Stimulated activated CD8-positive, alpha-beta memory T cell treated with anti-CD3 and anti-CD28 coated beads, Interleukin-2, amount 100 ng/mL, for 48 hours (primary cell): ENCODE results near the gene GABBR1.

Experiments
- DNase-seq, 2 donors: peaks; one replicate each; pipeline ENCODE4 v3.0.0-alpha.2; 2020; ENCODE audit warnings: low read depth in 2 of 2

Gene GABBR1

DNA sequence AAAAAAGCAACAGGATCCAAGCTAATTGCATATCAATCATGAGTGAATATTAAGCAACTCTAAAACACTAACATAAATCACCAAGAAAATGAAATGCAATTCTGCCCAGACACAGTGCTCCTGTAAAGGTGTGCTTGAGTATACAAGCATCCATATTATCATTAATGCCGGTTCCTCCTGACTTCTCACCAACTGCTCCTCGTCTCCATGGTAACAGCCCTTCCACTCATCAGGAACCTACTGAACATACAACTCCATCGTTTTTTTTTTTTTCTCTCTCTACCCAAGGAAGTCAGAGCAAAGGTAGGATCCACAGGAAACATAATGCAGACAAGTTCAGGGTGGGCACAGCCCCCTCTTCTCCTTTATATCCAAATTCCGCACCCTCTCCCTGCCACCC, 12.4 kb downstream of the GABBR1 start:
- no peak for DNase-seq

DNA sequence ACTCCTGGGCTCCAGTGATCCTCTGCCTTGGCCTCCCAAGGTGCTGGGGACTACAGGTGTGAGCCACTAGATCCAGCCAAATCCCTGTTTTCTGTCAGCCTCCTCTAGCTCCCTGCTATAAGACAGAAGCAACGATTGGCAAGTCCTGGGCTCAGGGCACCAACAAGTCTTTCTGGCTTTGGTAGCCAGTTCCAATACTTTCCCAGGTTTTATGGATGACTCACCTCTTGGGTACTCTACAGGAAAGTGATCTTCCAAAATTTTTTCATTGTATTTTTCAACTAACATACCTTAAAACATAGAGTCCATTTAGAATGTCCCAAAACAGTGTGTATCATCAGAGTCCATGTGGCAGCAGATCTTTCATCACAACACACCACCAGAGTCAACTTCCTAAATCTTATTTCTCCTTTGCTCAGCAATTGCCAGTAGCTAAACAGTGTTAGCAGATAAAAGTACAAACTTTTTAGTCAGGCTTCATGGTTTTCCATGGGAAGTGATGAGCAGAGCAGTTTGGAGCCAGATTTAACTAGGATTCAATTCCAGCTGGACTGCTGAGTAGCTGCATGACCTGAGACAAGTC, 13.3 kb downstream of the GABBR1 start:
- DNase-seq, result no peak

DNA sequence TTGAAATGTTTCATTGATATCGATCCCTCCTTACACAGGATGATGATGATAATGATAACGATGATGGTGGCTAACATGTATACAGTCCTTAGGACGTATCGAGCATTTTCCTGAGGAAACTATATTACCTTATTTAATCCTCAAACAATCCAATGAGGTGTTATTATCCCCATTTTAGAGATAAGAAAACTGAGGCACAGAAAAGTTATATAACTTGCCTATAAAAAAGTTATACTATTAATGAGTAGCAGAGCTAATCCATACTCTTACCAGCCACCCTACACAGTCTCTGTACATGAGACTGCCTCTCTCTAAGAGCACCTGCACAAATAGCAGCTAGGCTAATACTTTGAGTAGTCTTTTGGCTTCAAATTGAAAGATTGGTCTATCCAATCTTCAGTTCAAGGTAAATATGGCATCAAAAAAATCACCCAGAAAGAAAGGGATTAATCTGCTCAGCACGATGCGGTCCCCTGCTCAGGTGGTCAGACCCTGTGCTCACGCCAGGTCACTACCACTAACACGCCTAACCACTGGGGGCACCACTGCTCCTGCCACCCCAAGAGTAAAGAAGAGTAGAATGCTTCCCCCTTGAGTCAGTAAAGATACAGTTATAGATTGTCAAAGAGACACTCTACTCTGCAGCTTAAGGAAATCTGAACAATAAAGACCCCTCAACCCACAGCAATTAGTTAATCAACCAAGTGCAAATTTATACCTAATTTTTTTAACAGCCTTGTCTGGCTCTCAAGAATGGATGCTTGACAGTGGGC, 15.0 kb downstream of the GABBR1 start:
- DNase-seq, result no peak

DNA sequence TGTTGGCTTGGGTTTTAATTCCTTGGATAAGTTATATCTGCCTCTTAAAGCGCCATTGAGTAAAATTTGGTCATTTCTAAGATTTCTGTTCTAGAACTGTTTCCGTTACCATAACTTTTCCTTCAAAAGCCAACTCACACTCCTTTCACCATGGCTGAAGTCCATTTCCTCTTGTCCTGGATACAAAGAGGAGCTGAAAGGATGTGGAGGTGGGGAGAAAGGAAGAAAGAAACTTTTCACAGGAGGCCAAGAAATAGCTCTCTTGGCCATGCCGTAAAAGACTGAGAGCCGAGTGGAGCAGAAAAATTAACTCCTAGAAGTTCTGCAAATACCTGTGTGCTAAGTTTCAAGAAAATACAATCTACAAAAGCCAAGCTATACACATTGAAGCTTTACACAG, 21.6 kb downstream of the GABBR1 start:
- DNase-seq, result no peak

DNA sequence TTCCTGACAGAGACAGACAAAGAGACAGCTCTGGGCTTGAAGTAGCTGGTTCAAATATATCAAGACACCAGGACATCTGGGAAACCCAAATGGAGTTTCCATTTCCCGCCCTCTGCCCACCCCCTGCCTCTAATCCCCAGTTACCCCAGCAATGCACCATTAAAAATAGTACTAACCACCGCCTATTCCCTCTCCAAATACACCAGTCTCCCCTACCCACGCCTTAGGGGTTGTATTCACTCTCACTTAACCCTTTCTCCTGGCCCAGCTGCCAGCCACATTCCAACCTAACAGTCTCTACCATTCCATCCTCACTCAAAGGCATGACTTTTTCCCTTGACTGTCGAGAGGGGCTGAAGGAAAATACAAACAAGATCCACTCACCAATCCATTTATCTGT, 22.4 kb downstream of the GABBR1 start:
- no peak for DNase-seq

DNA sequence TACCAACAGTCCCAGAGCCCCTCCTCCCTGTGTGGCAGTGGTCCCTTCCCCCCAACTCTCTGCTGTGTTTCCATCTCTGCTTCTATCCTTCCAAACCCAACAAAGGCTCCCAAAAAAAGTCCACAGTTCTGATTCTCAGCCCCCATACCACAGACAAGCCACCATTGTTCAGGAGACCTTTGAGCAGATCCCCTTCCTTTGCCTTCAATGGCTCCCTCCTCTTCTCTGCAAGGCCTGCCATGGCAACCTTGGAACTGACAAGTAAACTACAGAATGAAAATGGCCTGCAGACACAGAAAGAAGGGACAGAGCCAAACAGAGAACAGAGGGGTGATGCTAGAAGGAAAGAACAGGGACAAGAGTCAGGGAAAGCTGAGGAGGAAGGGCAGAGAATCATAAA, 24.9 kb downstream of the GABBR1 start:
- DNase-seq, result no peak

DNA sequence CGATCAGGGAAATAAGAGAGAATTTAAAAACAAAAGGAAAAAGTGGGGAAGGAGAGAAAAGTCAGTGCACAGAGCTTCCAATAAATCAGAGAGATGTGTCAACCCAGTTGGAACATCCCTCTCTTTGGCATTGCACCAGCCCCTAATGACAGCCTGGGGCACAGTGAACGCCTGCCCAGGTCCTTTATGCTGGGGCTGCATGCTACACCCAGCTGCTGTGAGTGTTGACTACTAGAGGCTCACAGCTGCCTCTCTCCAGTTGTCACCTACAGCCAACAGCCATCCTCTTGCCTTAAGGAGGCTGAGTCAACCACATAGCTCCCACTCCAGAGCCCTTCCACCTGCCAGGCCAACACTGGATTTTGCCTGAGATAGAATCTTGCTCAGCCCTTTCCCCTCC, 29.1 kb downstream of the GABBR1 start:
- no peak for DNase-seq

DNA sequence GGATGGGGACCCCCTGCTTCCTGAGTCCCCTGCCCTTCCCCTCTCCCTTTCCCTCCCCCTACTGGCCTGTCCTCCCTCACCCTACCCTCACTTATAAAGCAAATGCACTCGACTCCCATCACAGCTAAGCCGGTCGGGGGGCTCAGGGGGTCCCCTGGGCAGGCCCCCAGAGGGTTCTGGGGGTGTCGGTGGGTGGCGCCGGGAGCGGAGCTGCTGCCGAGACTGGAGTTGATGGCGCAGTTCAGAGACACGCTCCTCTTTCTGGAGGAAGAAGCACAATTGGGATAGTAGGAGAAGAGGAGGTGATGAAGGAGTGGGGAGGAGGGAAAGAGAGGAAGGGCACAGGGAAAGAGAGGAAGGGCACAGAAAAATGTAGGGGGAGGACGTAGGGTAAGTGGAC, 29.5 kb downstream of the GABBR1 start:
- DNase-seq, result no peak

DNA sequence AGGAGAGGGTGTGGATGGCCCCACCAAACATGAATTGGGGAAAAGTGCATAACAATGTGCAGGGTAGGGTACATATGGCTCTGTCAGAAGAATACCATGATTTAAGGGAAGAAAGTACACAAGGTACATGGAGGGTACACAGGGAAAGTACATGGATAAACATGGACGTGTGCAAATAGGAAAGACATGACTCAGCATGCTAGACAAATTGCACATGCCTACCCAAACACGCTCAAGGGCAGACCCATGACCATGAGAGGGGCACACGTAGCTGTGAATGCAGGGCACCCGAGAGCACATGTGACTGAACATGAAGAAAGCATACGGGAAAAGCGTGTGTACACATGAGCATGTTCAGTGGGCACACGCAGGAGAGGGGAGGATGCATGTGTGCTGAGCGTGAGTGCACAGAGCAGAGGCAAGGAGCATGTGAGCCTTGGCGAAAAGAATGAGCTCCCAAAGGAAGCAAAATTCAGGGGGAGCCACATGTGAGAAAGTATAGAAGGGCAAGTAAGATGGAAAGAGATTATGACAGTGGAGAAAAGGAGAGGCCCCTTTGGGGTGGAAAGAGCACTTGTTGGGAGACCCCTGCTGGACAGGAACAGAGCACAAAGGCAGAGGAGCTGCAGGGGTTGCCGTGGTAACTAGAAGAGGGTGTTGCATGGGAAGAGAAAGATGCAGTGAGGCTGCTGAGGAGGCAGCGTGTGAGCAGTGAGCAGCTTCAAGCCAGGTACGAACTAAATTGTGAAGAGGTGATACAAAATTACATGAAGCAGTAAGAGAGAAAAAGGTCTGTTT, 30.2 kb downstream of the GABBR1 start:
- DNase-seq, result no peak

DNA sequence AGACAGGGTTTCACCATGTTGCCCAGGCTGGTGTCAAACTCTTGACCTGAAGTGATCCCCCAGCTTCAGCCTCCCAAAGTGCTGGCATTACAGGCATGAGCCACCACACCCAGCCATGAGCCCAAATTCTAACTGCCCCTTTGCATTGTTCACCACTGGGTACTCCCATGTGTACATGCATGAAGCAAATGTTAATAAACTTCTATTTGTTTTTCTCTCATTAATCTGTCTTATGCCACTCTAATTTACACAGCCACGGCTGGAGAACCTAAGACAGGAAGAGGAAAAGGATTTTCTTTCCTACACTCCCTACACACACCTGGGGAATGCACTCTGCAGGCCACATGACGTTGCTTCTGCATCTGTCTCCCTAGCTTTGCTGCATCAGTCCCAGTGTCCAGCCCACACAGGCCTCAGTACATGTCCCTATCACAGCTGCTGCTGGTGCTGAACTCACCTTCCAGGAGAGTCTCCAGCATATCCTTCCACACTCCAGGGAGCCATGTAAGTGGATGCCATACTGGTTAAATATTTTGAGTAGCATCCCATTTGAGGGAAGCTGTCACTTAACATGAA, 34.7 kb downstream of the GABBR1 start:
- DNase-seq, result no peak

DNA sequence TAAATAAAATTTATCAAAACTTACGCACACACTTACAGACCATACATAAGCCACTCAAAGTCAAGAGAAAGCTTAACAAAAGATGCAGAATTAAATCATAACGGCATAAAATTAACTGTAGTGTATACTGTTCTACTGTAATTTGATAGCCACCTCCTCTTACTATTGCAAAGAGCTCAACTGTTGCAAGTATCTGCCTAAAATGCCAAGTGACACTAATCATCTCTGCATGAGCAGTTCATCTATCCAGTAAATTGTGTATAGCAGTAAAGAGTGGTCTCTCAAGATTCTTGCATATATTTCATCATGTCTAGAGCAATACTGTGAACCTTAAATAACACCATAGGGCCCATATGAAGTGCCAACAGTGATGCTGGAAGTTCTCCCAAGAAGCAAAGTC, 35.8 kb downstream of the GABBR1 start:
- no peak for DNase-seq

DNA sequence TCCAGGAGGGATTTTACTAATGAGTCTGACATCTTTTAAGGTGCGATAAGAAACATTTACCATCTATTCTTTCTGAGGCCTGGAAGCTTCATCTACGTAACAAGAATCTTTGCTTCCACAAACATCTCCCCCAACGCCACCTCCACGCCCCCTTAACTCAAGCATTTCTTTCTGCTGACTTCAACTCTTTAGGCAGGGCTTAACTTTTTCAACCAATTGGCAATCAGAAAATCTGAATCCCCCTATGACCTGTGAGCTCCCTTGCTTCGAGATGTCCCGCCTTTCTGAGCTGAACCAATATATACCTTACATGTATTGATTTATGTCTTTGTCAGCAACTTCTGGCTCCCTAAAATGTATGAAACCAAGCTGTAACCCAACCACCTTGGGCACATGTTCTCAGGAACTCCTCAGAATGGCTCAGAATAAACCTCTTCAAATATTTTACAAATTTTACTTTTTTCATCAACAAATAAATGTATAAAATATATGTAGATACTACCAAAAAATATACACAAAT, 36.5 kb downstream of the GABBR1 start:
- no peak for DNase-seq

DNA sequence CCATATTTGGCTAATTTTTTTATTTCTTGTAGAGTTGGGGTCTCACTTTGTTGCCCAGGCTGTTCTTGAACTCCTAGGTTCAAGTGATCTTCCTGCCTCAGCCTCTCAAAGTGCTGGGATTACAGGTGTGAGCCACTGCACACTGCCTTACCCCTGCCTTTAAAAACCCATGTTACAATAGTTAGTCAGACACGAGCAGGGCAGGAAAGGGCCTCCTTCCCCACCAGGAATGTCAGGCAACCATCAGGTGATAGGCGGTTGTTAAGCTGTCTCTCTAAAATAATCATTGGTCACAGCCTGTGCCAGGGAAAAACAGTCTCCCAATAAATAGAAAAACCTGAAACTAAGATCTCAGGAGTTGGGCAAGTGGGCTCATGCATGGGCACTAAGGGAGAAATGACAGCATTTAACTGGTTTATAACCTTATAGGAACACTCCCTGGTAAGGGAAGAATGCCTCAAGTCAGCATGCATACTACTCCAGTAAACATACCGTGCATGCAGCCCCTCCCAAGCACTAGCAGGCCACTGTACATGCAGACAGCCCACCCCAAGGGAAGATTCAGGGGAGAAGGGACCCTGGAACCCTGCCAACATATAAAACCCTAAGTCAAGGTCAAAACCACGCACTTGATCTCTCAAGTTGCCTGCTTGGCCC, 39.7 kb downstream of the GABBR1 start:
- no peak for DNase-seq

DNA sequence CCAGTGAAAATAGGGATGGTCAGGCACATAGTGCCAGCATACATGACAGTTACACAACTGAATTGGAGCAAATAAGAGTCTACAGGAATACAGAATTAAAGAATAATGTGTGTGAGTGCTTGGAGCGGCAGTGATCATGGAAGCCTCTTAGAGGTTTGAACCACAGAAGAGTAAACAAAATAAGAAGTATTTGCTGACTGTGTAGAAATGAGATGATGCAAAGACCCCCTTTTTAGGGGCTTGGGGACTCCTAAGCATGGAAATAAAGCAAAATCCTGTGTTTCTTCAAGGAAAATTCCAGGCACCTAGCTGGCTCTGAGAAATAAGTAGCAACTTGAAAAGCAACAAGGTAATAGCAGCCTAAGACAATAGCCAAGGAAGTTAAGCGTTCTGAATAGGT, 41.3 kb downstream of the GABBR1 start:
- no peak for DNase-seq

DNA sequence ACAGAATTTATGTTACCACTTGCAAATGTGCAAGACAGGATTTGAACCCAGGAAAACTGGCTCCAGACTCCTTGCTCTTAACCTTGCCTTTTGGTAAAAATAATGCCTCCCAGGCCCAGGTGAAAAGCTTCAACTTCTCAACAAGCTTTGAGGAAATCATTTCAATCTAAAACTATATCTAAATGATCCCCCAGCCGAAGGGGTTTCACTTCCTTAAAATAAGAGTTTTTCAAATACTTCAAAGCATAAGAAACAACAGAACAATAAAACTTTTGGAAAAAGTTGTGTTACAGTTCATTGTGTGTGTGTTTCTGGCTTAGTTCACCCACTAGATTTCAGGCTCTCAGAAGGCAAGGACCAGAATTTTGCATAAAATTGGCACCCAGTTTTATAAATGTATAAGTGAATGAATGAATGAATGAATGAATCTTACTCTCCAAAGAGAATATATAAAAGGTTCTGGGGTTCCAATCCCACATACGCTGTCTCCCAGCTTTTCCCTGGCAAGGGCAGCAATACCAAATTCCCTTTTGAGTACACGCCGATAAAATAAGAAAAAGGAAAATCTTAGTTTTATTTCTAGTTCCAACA, 42.7 kb downstream of the GABBR1 start:
- DNase-seq, result no peak

DNA sequence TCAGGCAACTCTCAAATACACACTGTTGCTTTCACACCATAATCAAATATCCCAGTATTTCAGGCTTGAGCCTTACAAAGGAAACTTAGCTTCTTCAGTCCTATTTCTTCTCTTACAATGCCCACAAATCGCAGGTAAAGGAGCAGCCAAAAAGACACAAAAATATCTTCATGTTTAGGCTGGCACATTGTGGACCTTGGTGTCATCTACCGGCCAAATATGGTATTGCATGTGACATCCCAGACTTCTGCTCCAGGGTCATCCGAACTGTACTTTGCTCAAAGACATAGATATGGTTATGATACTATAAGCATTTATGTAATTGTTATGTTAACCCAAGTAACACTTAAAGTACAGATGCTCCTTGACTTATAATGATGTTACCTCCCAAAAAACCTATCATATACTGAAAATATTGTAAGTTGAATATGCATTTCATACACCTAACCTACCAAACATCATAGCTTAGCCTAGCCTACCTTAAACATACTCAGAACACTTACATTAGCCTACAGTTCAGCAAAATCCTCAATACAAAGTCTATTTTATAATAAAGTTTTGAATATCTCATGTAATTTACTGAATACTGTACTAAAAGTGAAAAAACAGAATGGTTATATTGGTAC, 43.4 kb downstream of the GABBR1 start:
- DNase-seq, result peak; percentile 4 to 7

DNA sequence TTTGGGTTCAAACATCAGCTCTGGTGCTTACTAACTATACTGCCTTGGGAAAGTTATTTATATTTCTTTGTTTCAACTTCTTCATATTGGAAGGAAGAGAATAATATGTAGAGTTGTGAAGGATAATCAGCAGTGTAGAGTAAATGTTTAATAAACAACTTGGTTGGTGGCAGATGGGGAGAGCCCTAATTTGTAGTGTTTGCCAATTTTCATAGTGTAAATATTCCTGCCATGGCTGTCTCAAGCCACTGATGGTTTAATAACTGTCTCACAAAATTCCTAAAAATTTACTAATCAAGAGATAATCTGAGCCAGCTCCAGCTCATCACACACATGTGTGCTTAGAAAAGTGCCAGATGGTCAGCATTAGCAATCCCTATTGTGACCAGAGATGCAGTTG, 48.2 kb downstream of the GABBR1 start, which contains the start of gene OR2H2:
Gene OR2H2, plus strand, starts transcription at position 301 of the 400 bp plus-strand sequence. CDS start 2,824 bp downstream, outside the sequence.
- DNase-seq, result no peak

DNA sequence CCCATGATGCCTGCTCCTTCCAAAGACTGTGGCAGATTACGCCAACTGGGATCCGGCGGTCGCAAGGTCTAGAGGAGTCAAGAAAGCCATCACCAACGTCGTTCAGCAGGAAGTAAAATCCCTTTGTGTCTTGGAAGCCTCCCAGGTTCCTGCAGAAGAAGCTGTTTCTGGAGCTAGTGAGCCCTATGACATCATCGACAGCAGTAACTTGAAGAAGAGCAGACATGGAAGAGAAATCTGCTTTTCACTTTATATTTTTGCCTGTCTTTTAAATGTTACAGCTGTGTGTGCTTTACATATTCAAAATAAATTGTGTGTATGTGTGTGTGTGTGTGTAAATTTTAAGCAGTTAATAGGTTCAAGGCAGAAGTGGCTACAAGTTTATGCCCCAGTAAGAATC, 55.4 kb downstream of the GABBR1 start:
- no peak for DNase-seq

DNA sequence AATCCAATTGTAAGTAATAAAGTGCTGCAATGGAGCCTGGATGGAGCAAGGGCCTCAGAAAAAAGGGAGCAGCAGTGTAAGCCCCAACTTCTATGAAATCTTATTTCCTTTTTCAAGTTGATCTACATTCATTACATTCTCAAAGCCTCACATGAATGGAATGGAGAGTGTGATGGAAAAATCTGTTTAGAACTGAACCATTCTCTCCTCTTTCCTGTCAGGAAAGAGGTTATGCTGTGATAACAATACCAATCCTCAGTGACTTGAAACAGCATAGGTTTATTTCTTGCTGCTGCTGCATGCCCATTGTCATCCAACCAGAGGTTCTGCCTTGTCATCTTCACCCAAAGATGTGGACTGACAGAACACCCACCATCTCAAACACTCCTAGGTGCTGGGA, 56.9 kb downstream of the GABBR1 start:
- DNase-seq, result no peak

DNA sequence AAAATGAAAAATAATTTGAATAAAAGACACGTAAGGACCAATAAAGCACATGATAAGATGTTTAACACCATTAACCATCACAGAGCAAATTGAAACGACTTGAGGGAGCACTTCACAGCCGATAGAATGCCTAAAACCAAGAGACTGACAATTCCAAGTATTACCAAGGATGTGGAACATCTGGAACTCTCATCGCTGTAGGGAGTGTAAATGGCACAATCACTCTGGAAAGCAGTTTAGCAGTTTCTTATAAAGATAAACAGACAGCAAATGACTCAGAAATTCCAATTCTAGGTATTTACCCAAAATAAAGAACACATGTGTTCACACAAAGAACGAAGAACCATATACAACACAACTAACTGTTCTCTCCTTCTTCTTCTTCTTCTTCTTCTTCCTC, 65.0 kb downstream of the GABBR1 start:
- DNase-seq, result no peak

DNA sequence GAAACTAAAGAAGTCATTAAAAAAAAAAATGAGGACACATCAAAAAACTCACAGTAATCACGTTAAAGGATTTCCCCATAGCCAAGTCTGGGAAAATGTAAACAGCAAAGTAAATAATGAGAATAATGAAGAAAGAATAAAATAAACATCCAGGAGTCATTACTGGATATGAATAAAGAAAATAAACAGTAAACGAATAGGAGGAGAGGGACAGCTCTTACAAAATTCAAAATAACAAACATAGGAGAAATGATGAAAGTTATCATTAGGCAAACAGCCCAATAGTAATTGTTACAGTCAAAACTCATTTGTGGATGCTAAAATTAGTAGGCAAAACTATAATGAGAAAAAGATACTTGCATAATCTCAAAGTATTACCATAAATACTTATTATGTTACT, 65.4 kb downstream of the GABBR1 start:
- DNase-seq, result no peak
